CD4-positive, CD25-positive, alpha-beta regulatory T cell (primary cell): ENCODE data around the gene LONP1. TPM values are rescaled to one million over a fixed set of nuclear protein-coding genes. Genes with fewer than 3 reads are reported as not detected.
"Not testable (repeated sequence)": the region's sequence is repeated elsewhere in the genome, so short reads cannot be mapped to it uniquely, and the experiment has no call there.

Experiments
- ATAC-seq, 2 donors: fragments of 150-1000 bp; cut with Tn5 transposase; one replicate each; pipeline ENCODE4 v1.10.0; 2021; ENCODE audit warnings: low read depth in 2 of 2, moderate number of reproducible peaks in 2 of 2, moderate library complexity in 1 of 2
- DNase-seq, 3 donors: peaks; one replicate each; pipeline versions ENCODE4 v3.0.0 to v3.0.0-alpha.2; 2012 to 2022; ENCODE audit warnings: mixed read lengths in 1 of 3
- H3K27ac ChIP-seq: one replicate; pipeline ENCODE4 v1.7.0; 2013; ENCODE audit warnings: mild to moderate bottlenecking, low read length; ENCODE audit not compliant: insufficient read depth, poor library complexity, severe bottlenecking
- H3K27me3 ChIP-seq: one replicate; pipeline ENCODE4 v1.7.0; 2013; ENCODE audit warnings: low read length; ENCODE audit not compliant: control insufficient read depth, insufficient read depth
- H3K36me3 ChIP-seq: one replicate; pipeline ENCODE4 v1.7.0; 2013; ENCODE audit warnings: mild to moderate bottlenecking, low read length, moderate library complexity; ENCODE audit not compliant: control insufficient read depth, insufficient read depth
- H3K4me1 ChIP-seq: 2 replicates; pipeline ENCODE4 v1.7.0; 2013; ENCODE audit warnings: mild to moderate bottlenecking, low read length; ENCODE audit not compliant: insufficient read depth, control insufficient read depth, poor library complexity, severe bottlenecking
- H3K4me3 ChIP-seq: one replicate; pipeline ENCODE4 v1.7.0; 2013; ENCODE audit warnings: low read depth, mild to moderate bottlenecking, low read length, moderate library complexity
- H3K9me3 ChIP-seq, 2 experiments: 1 replicate in 1 of 2; 2 replicates in 1 of 2; pipeline ENCODE4 v1.7.0; 2013; ENCODE audit warnings: low read length in 2 of 2, mild to moderate bottlenecking in 1 of 2, moderate library complexity in 1 of 2; ENCODE audit not compliant: control insufficient read depth in 2 of 2
- H3K27ac Mint-ChIP-seq, 3 donors: one replicate each; pipeline ENCODE4 v1.8.0; 2020 to 2022; ENCODE audit warnings: mild to moderate bottlenecking in 3 of 3, mixed read lengths in 3 of 3, moderate library complexity in 2 of 3
- H3K27me3 Mint-ChIP-seq: one replicate; pipeline ENCODE4 v1.8.0; 2022; ENCODE audit warnings: mild to moderate bottlenecking, mixed read lengths
- H3K36me3 Mint-ChIP-seq: one replicate; pipeline ENCODE4 v1.8.0; 2020; ENCODE audit warnings: mixed read lengths
- H3K4me1 Mint-ChIP-seq, 4 donors: one replicate each; pipeline ENCODE4 v1.8.0; 2020 to 2022; ENCODE audit warnings: mixed read lengths in 4 of 4, mild to moderate bottlenecking in 1 of 4
- H3K4me3 Mint-ChIP-seq, 4 donors: one replicate each; pipeline ENCODE4 v1.8.0; 2020 to 2022; ENCODE audit warnings: mild to moderate bottlenecking in 4 of 4, mixed read lengths in 4 of 4, moderate library complexity in 3 of 4
- H3K9me3 Mint-ChIP-seq, 7 donors: one replicate each; pipeline ENCODE4 v1.8.0; 2020 to 2022; ENCODE audit warnings: mixed read lengths in 7 of 7, mild to moderate bottlenecking in 3 of 7, moderate library complexity in 2 of 7
- polyA plus RNA-seq, 4 donors: library from polyadenylated mRNA; unstranded; fragments of 300-500 nt; fragmentation: Illumina TruSeq; gene quantifications; one replicate each; pipeline ENCODE4 v1.2.3, GENCODE V29; 2021
- total RNA-seq: library from RNA; stranded (reverse); gene quantifications from one replicate; pipeline ENCODE4 v1.2.3, GENCODE V29; 2022

LONP1 gene
- total and polyA plus RNA-seq, 5 donors from 2014 or later: 16.4 to 67.6 (median 22.7) TPM

GRCh38 chr19:5707576-5708575 lies 12.1 kb downstream of the LONP1 start:
- no peaks in the 10 kb centered on the region for H3K27me3 ChIP-seq
- H3K36me3 Mint-ChIP-seq: peaks cover 13% of the 10 kb centered on the region
- peaks cover 50% of the 10 kb centered on the region for H3K36me3 ChIP-seq
- no peaks in the 10 kb centered on the region for H3K9me3 Mint-ChIP-seq
- peak in 1 of 2 donors; percentile 30 for ATAC-seq
- no peaks in the 10 kb centered on the region for H3K27me3 Mint-ChIP-seq
- no peak overlapping the region for H3K4me3 ChIP-seq
- H3K9me3 ChIP-seq: no peaks in the 10 kb centered on the region
- H3K4me3 Mint-ChIP-seq: no peak overlapping the region
- no peak overlapping the region for H3K27ac ChIP-seq
- H3K27ac Mint-ChIP-seq: peak overlapping the region in 1 of 3 donors; percentile 90
- peaks cover 0 to 2% (median 0%) of the 10 kb centered on the region in 4 donors for H3K4me1 Mint-ChIP-seq
- H3K4me1 ChIP-seq: no peaks in the 10 kb centered on the region
- DNase-seq: no peak

GRCh38 chr19:5706876-5707573 lies 12.9 kb downstream of the LONP1 start:
- Mint-ChIP-seq H3K36me3 (peaks cover 10% of the 10 kb centered on the region), H3K4me3 (peak overlapping the region in 1 of 4 donors; percentile 32), H3K27ac (peak overlapping the region in 2 of 3 donors; percentile 31 to 90), H3K9me3 (no peaks in the 10 kb centered on the region), H3K4me1 (peaks cover 0 to 2% (median 0%) of the 10 kb centered on the region in 4 donors), H3K27me3 (no peaks in the 10 kb centered on the region)
- Histone ChIP-seq H3K4me1 (no peaks in the 10 kb centered on the region), H3K27ac (no peak overlapping the region), H3K4me3 (no peak overlapping the region), H3K9me3 (no peaks in the 10 kb centered on the region), H3K27me3 (no peaks in the 10 kb centered on the region), H3K36me3 (peaks cover 44% of the 10 kb centered on the region)
- no peak for DNase-seq
- no peak for ATAC-seq

GRCh38 chr19:5705552-5705951 lies 14.4 kb downstream of the LONP1 start:
- no peaks in the 10 kb centered on the region for H3K9me3 ChIP-seq
- no peaks in the 10 kb centered on the region for H3K27me3 ChIP-seq
- ATAC-seq (no peak), DNase-seq (no peak)
- H3K4me1 ChIP-seq: no peaks in the 10 kb centered on the region
- no peak overlapping the region for H3K4me3 ChIP-seq
- no peak overlapping the region for H3K27ac ChIP-seq
- H3K4me1 Mint-ChIP-seq: peaks cover 0 to 7% (median under 1%) of the 10 kb centered on the region in 4 donors
- H3K36me3 Mint-ChIP-seq: peaks cover 10% of the 10 kb centered on the region
- H3K27me3 Mint-ChIP-seq: no peaks in the 10 kb centered on the region
- H3K9me3 Mint-ChIP-seq: no peaks in the 10 kb centered on the region
- H3K4me3 Mint-ChIP-seq: no peak overlapping the region
- peak overlapping the region in 1 of 3 donors; percentile 77 for H3K27ac Mint-ChIP-seq
- peaks cover 35% of the 10 kb centered on the region for H3K36me3 ChIP-seq

- H3K9me3 Mint-ChIP-seq: no peaks in the 10 kb centered on the region
- ATAC-seq (no peak), DNase-seq (no peak)
- H3K27ac Mint-ChIP-seq: peak overlapping the region in 1 of 3 donors; percentile 60
- H3K36me3 Mint-ChIP-seq: peaks cover 10% of the 10 kb centered on the region
- no peaks in the 10 kb centered on the region for H3K27me3 ChIP-seq
- peaks cover 0 to 7% (median under 1%) of the 10 kb centered on the region in 4 donors for H3K4me1 Mint-ChIP-seq
- peak overlapping the region in 1 of 4 donors; percentile 29 for H3K4me3 Mint-ChIP-seq
- H3K36me3 ChIP-seq: peaks cover 35% of the 10 kb centered on the region
- H3K27ac ChIP-seq: no peak overlapping the region
- H3K27me3 Mint-ChIP-seq: no peaks in the 10 kb centered on the region
- H3K9me3 ChIP-seq: no peaks in the 10 kb centered on the region
- H3K4me1 ChIP-seq: no peaks in the 10 kb centered on the region
- H3K4me3 ChIP-seq: no peak overlapping the region
These were observed 15.8 kb downstream of the LONP1 start for GRCh38 chr19:5703819-5704818.

GRCh38 chr19:5702053-5702410 lies 17.9 kb downstream of the LONP1 start:
- H3K36me3 Mint-ChIP-seq: peaks cover 10% of the 10 kb centered on the region
- not testable (repeated sequence) for H3K27me3 ChIP-seq, H3K27ac ChIP-seq, H3K4me1 Mint-ChIP-seq, H3K27ac Mint-ChIP-seq, H3K4me1 ChIP-seq, H3K4me3 ChIP-seq, H3K9me3 Mint-ChIP-seq, DNase-seq, H3K9me3 ChIP-seq, H3K27me3 Mint-ChIP-seq, ATAC-seq, H3K4me3 Mint-ChIP-seq
- H3K36me3 ChIP-seq: peaks cover 39% of the 10 kb centered on the region

- H3K36me3 ChIP-seq: peaks cover 42% of the 10 kb centered on the region
- Mint-ChIP-seq H3K9me3 (no peaks in the 10 kb centered on the region), H3K27me3 (no peaks in the 10 kb centered on the region), H3K4me3 (no peak overlapping the region), H3K36me3 (peaks cover 6% of the 10 kb centered on the region), H3K27ac (no peak overlapping the region), H3K4me1 (peaks cover 0 to 7% (median under 1%) of the 10 kb centered on the region in 4 donors)
- no peaks in the 10 kb centered on the region for H3K27me3 ChIP-seq
- H3K27ac ChIP-seq: no peak overlapping the region
- ATAC-seq (no peak), DNase-seq (no peak)
- no peaks in the 10 kb centered on the region for H3K9me3 ChIP-seq
- H3K4me1 ChIP-seq: no peaks in the 10 kb centered on the region
- no peak overlapping the region for H3K4me3 ChIP-seq
These were observed 19.4 kb downstream of the LONP1 start for GRCh38 chr19:5700455-5701092.
